Activated CD4-positive, alpha-beta T cell treated with anti-CD3 and anti-CD28 coated beads for 4 hours (primary cell): ENCODE data around the gene ZNF182.
A peak's percentile ranks its signal among the peaks of the same experiment; 100 is the strongest.
"Not testable (repeated sequence)": the region's sequence is repeated elsewhere in the genome, so short reads cannot be mapped to it uniquely, and the experiment has no call there.

Experiments
- DNase-seq, 2 donors: peaks; one replicate each; pipeline ENCODE4 v3.0.0-alpha.2; 2020

The ZNF182 gene

DNA sequence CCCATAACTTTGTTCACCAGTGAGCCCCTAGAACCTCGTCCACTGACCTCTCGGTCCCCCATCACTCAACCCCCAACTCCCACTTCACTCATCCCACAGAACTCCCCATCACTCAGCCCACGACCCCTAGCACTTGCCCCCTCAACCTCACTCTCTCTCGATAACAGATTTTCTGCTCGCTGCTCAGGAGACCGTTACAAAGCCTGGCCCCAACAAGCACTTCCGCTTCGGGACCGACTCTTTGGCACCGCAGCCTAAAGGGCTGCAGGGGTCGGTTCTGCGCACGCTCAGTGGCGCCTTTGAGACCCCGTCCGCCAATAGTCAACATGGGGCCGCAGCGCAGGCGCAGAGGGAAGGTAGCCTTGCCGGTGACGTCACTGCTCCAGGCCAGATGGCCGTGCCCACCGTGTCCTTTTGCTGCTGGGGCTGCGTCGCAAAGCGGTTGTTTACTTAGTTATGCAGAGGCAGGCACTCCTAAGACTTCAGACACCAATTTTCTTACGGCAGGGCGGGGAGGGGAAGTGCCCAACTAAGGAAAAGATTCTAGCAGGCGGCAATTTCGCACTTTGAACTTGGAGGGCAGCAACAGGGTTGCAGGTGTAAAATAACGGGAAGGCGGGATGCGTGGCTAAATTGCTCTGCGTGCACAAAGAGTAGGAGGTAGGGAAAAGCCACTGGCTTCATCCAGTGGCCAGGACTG lies at the start of gene ZNF182:
TSS of gene ZNF182 (minus strand) at position 232 of the 700 bp plus-strand sequence. CDS start 1,380 bp downstream, outside the sequence.
- DNase-seq, result peak; percentile 85 to 90

GRCh38 chrX:48046846-48047245 lies 43.1 kb upstream of the ZNF182 start:
- no peak for DNase-seq

DNA sequence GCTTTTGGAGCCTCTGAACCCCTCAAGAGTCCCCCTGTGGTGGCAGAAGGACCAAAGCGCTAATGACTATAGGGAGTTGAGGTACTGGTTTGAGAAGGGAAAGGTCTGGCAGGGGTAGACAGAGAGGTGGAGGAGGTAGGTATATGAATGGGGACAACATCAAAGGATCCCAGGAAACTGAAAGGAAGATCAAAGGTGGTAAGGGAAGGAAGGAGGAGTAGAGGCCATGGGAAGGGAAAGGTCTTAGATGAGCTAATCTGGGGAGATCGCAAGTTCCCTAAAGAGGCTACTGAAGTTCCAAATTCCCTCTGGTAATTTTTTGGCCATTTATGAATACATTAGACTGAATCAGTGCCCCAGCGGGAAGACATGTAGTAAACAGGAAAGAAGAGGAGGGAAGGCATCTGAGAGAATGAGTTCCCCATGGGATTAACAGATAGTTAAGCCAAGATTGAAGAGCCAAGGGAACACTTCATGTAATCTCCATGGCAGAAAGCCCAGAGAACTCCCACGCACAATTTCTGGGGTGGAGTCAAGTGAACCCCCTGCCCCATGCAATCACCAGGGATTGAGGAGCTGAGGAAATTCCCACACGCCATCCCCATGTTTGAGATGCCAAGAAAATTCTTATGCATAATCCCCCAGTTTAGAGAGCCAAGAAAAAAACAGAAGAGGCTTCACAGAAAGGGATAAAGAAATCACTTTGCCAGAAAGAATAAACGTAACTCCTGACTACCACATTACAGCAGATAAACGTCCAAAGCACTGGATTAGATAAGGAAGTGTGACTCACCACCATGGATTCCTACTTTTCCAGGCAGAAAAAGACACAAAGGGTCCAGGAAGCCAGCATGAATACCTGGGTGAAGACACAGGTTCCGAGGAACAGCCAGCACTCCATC lies 41.9 kb upstream of the ZNF182 start:
- DNase-seq, result no peak

GRCh38 chrX:48043056-48043455 lies 39.3 kb upstream of the ZNF182 start:
- DNase-seq, result no peak

DNA sequence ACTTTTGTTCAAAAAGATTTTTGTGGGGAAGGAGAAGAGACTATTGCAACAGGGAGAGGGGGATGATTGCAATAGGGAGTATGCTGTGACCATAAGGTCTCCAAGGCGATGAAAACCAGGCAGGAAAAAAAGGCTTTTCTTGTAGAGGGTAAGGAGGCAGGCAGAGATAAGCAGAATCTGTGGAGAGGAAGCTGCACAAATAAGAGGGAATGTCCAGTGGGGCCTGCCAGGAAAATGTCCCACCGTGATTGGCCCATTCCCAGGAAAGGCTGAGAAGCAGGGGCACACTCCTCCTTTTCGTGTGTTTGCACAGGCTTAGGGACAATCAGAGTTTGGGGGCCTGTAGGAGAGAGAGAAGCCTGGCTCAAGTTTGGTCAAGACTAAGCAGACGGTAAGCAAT lies 32.1 kb upstream of the ZNF182 start:
- no peak for DNase-seq

GRCh38 chrX:48030641-48031173 lies 26.9 kb upstream of the ZNF182 start:
- DNase-seq, result not testable (repeated sequence)

- DNase-seq, result no peak
Observed at GRCh38 chrX:48030237-48030636, 26.4 kb upstream of the ZNF182 start.

DNA sequence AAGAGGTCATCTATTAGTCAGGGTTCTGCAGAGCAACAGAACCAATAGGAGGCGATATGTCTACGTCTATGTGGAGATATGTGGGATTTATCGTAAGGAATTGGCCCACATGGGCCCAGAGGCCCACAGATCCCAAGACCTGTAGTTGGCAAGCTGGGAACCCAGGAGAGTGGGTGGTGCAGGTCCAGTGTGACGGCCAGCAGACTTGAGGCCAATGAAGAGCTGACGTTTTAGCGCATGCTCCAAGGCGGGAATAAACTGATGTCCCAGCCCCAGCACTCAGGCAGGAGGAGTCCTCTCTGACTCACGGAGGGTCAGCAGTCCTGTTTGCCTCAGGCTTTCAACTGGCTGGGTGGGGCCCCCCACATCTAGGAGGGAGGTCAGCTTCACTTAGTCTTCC lies 24.3 kb upstream of the ZNF182 start:
- DNase-seq, result no peak

DNA sequence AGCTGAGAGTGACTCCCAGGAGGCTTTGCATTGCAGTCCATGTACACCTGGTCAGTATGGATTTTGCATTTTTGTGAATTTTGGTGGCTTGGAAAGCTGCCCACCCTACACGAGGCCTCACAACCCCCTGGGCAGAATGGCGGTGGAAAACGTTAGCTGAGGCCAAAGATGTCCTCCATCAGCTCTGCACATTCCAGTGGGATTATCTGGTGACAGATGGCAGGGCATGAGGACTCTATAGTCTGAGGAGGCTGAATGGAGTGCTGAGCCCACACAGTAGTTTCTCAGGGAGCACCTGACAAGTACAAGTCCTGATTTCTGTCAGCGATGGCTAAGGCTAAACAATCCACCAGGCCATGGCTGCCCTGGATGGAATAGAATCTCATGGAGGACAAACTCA lies 23.8 kb upstream of the ZNF182 start:
- not testable (repeated sequence) for DNase-seq

- peak; percentile 28 to 48 for DNase-seq
Observed at GRCh38 chrX:48025561-48025960, 21.8 kb upstream of the ZNF182 start.

DNA sequence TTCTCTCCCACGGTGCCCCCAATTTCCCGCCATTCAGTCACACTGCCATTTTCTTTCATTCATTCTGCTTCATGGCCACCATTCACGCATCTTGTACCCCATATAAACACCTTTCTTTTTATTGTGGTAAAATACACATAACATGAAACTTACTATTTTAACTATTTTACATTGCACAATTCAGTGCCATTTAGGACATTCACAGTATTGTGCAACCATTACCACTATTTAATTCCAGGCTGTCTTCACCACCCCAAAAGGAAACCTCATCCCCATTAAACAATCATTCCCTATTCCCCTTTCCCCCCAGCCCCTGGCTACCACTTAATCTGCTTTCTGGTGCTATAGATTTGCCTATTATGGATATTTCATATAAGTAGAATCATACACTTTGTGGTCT lies 18.9 kb upstream of the ZNF182 start:
- no peak for DNase-seq

- DNase-seq, result no peak
Observed at GRCh38 chrX:48022100-48022499, 18.3 kb upstream of the ZNF182 start.

GRCh38 chrX:48021026-48021900 lies 17.5 kb upstream of the ZNF182 start:
- peak; percentile 70 to 75 for DNase-seq

DNA sequence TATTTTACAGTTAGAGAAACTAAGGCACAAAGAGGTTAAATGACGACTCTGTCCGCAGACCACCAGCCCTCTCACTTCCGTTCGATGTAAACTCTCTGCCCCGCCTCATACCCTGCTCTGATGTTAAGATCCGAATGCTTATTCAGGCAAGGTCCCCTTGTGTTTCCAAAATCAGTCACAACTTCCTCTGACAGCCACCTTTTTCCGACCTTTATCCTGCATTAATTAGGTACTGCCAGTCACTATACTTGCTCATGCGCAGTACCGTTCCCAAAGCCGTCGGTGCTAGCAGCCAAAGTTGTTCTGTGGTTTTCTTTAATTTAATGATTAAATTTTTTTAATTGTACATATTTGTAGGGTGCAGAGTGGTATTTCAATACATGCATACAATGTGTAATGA lies 16.7 kb upstream of the ZNF182 start:
- DNase-seq, result peak; percentile 23 to 28

DNA sequence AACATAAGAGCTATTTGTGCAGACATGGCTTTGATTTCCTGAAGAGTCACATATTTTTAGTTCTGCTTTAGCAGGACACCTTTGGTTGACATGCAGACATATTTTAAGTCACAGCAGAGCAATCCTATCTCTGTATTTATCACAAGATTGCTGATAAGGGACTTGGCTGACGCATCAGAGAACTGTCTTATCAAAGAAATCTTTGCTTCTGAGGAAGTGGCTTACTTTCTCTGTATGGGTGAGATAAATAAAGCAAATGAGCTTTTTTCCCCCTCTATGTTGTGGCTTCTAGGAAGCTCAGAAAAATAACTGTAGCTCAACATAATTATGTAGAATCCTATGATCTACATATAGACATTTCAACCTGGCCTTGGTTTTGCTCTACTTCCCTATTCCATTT lies 16.1 kb upstream of the ZNF182 start:
- DNase-seq, result not testable (repeated sequence)

GRCh38 chrX:48016583-48017310 lies 13.0 kb upstream of the ZNF182 start:
- DNase-seq, result not testable (repeated sequence)

DNA sequence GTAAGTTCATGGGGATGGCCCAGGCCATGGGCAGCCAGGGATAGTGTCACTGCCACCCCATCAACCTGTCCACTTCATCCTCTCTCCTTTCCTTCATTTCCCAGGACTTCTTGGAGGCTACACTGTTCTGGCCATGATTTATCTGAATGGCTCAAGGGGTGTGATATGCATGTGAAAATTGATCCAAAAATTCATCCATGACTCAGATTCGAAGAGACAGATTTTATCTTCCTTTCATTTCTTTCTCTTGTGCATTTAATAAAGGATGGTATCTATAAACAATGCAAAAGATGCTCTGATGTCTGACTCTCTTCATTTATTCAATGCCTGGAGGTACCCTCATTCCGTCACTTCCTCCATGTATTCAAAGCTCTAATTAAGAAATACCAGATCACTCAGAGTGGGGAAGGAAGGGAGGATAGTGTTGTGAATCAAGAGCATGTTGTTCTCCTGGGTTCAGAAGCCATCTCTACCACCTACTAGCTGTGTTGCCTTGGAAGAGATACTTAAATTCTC lies 5.7 kb upstream of the ZNF182 start:
- DNase-seq, result not testable (repeated sequence)

DNA sequence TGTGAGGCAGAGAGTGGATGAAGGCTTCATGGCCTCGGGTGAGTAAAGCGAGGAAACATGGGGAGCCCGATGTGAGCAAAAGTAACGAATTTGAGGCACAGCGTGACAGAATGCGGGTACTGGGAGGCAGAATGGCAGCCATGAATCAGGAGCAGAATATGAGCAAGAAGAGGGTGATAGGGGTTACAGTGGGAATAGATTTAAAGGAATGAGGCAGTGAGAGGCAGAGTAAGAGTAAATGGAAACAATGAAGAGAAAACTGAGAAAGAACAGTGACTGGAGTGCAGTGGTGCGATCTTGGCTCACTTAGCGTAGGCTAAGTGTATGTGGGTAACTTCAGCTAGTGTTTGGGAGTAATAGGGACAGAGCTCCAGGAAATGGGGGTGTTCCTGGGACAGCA lies 2.9 kb upstream of the ZNF182 start, which contains the start of gene SPACA5:
TSS of gene SPACA5 (plus strand) at position 301 of the 400 bp plus-strand sequence. CDS start 815 bp downstream, outside the sequence.
- not testable (repeated sequence) for DNase-seq

DNA sequence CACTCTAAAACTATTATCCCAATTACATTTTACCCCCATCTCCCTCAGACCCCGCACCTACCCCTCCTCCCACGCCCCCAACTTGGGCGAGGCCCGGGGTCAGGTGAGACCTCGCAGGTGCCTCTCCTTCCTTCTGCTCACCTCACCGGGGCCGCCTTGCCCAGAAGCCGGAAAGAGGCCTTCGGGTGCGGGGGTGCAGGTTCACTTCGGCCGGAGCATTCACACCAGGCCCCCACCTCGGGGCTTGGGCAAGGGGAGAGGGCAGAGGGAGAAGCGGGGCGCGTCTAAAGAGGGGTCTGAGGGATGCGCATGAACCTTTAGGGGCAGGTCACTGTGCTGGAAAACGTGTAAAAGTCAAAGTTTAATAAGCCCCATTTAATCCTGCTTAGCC lies 427 bp downstream of the ZNF182 start:
- no peak for DNase-seq

DNA sequence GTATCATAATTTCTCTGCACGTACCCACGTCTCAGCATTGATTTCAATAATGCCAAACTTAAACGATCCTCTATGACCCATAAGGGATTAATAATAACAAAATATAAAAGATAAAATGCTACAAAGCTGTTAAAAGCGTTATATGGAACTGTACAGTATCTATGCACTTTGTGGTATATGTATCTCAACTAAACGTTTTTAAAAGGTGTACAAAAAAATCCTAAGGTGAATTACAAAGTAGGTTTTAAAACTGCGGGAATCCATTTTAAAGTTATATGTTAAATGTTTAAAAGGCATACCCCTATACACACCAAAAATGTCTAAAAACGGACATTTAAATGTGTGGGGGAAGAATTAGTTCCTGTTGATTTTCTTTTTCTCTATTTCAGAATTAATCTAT lies 860 bp downstream of the ZNF182 start:
- no peak for DNase-seq

- no peak for DNase-seq
Observed at GRCh38 chrX:48002319-48002718, 1.5 kb downstream of the ZNF182 start.

DNA sequence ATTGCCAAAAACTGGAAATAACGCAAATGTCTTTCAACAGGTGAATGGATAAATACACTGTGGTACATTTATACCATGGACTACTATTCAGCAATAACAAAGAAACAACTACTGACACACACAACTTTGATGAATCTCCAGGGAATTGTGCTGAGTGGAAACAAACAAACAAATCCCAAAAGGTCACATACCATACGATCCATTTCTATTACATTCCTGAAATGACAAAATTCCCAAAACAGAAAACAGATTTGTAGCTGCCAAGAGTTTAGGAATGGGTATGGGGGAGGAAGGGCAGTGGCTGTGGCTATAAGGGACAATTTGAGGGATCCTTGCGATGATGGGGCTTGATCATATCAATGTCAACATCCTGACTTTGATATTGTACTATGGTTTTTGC lies 2.5 kb downstream of the ZNF182 start:
- no peak for DNase-seq
